ENCODE results near the gene RAMP3. TPM values are rescaled to one million over a fixed set of nuclear protein-coding genes. Genes with fewer than 3 reads are reported as not detected.

The RAMP3 gene
- total RNA-seq, 4 donors from 2014 or later: 9.6 to 39.3 (median 33.2) TPM

- TF ChIP-seq POLR2A (IDR thresholded peaks at IDR 0.05) (no peak), CTCF (IDR thresholded peaks at IDR 0.05 in 4 of 5, conservative IDR thresholded peaks at IDR 0.05 in 1 of 5) (no peak)
Measured at GRCh38 chr7:45223078-45223477, 65.5 kb downstream of the RAMP3 start.

GRCh38 chr7:45223728-45224630 is 66.4 kb downstream of the RAMP3 start:
- in situ Hi-C loops (cut with MboI; ENCODE audit: low sequenced_read_pairs in 4 of 4): no loop called here
- no peak for TF ChIP-seq POLR2A (IDR thresholded peaks at IDR 0.05)
- TF ChIP-seq CTCF (IDR thresholded peaks at IDR 0.05 in 4 of 5, conservative IDR thresholded peaks at IDR 0.05 in 1 of 5): no peak

More at GRCh38 chr7:45223078-45223477, 65.5 kb downstream of the RAMP3 start:
- Histone ChIP-seq H3K4me3 (no peak overlapping the region), H3K36me3 (no peaks in the 10 kb centered on the region), H3K9me3 (no peaks in the 10 kb centered on the region), H3K27ac (no peak overlapping the region), H3K27me3 (peaks cover 0 to 7% (median 0%) of the 10 kb centered on the region in 3 donors), H3K4me1 (no peaks in the 10 kb centered on the region)
- no peak for DNase-seq
- intact Hi-C loops (cut with DNase I; ENCODE audit: low total_unique reads) (no loop called here), in situ Hi-C loops (cut with MboI; ENCODE audit: low sequenced_read_pairs in 4 of 4) (no loop called here)
- no peak for ATAC-seq

GRCh38 chr7:45224832-45225231 is 67.2 kb downstream of the RAMP3 start:
- no peak overlapping the region for H3K4me3 ChIP-seq
- ATAC-seq: no peak
- H3K9me3 ChIP-seq: no peaks in the 10 kb centered on the region
- peaks cover 0 to 5% (median 0%) of the 10 kb centered on the region in 3 donors for H3K27me3 ChIP-seq
- no peaks in the 10 kb centered on the region for H3K36me3 ChIP-seq
- in situ Hi-C loops (cut with MboI; ENCODE audit: low sequenced_read_pairs in 4 of 4) (no loop called here), intact Hi-C loops (cut with DNase I; ENCODE audit: low total_unique reads) (no loop called here)
- H3K27ac ChIP-seq: no peak overlapping the region
- TF ChIP-seq POLR2A (IDR thresholded peaks at IDR 0.05) (no peak), CTCF (IDR thresholded peaks at IDR 0.05 in 4 of 5, conservative IDR thresholded peaks at IDR 0.05 in 1 of 5) (no peak)
- DNase-seq: no peak
- peaks cover 0 to 4% of the 10 kb centered on the region in 2 donors for H3K4me1 ChIP-seq

More at GRCh38 chr7:45223728-45224630, 66.4 kb downstream of the RAMP3 start:
- no peaks in the 10 kb centered on the region for H3K36me3 ChIP-seq
- ATAC-seq (no peak), DNase-seq (no peak)
- H3K4me3 ChIP-seq: no peak overlapping the region
- H3K4me1 ChIP-seq: peaks cover 0 to 1% of the 10 kb centered on the region in 2 donors
- H3K9me3 ChIP-seq: no peaks in the 10 kb centered on the region
- no peak overlapping the region for H3K27ac ChIP-seq
- intact Hi-C loops (cut with DNase I; ENCODE audit: low total_unique reads): no loop called here
- peaks cover 0 to 5% (median 0%) of the 10 kb centered on the region in 3 donors for H3K27me3 ChIP-seq

GRCh38 chr7:45225311-45225947 is 67.8 kb downstream of the RAMP3 start:
- no peak overlapping the region for H3K4me3 ChIP-seq
- H3K27me3 ChIP-seq: no peaks in the 10 kb centered on the region
- in situ Hi-C loops (cut with MboI; ENCODE audit: low sequenced_read_pairs in 4 of 4): no loop called here
- H3K9me3 ChIP-seq: no peaks in the 10 kb centered on the region
- DNase-seq (no peak), ATAC-seq (no peak)
- TF ChIP-seq POLR2A (IDR thresholded peaks at IDR 0.05) (no peak), CTCF (IDR thresholded peaks at IDR 0.05 in 4 of 5, conservative IDR thresholded peaks at IDR 0.05 in 1 of 5) (no peak)
- no peaks in the 10 kb centered on the region for H3K36me3 ChIP-seq
- intact Hi-C loops (cut with DNase I; ENCODE audit: low total_unique reads): no loop called here
- peaks cover 0 to 4% of the 10 kb centered on the region in 2 donors for H3K4me1 ChIP-seq
- no peak overlapping the region for H3K27ac ChIP-seq
